ENCODE data around the gene NBPF19. TPM values are rescaled to one million over a fixed set of nuclear protein-coding genes. Genes with fewer than 3 reads are reported as not detected.
"Not testable (repeated sequence)": the region's sequence is repeated elsewhere in the genome, so short reads cannot be mapped to it uniquely, and the experiment has no call there.

Gene NBPF19, protein sequence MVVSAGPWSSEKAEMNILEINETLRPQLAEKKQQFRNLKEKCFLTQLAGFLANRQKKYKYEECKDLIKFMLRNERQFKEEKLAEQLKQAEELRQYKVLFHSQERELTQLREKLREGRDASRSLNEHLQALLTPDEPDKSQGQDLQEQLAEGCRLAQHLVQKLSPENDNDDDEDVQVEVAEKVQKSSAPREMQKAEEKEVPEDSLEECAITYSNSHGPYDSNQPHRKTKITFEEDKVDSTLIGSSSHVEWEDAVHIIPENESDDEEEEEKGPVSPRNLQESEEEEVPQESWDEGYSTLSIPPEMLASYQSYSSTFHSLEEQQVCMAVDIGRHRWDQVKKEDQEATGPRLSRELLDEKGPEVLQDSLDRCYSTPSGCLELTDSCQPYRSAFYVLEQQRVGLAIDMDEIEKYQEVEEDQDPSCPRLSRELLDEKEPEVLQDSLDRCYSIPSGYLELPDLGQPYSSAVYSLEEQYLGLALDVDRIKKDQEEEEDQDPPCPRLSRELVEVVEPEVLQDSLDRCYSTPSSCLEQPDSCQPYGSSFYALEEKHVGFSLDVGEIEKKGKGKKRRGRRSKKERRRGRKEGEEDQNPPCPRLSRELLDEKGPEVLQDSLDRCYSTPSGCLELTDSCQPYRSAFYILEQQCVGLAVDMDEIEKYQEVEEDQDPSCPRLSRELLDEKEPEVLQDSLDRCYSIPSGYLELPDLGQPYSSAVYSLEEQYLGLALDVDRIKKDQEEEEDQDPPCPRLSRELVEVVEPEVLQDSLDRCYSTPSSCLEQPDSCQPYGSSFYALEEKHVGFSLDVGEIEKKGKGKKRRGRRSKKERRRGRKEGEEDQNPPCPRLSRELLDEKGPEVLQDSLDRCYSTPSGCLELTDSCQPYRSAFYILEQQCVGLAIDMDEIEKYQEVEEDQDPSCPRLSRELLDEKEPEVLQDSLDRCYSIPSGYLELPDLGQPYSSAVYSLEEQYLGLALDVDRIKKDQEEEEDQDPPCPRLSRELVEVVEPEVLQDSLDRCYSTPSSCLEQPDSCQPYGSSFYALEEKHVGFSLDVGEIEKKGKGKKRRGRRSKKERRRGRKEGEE (N-terminal part only)
- 1.8 and 2.4 TPM in 2 replicates for total RNA-seq

GRCh38 chr1:149474745-149475144 lies at the start of gene NBPF19:
NBPF19 (plus strand) TSS chr1:149475045; CDS start chr1:149475933, 888 bp downstream.
- DNase-seq (ENCODE audit: low read depth in 2 of 2): not testable (repeated sequence)

GRCh38 chr1:149428317-149428716 lies 46.5 kb upstream of the NBPF19 start:
- not testable (repeated sequence) for DNase-seq (ENCODE audit: low read depth in 2 of 2)

GRCh38 chr1:149445451-149445850 lies 29.4 kb upstream of the NBPF19 start:
- DNase-seq (ENCODE audit: low read depth in 2 of 2): not testable (repeated sequence)

DNA sequence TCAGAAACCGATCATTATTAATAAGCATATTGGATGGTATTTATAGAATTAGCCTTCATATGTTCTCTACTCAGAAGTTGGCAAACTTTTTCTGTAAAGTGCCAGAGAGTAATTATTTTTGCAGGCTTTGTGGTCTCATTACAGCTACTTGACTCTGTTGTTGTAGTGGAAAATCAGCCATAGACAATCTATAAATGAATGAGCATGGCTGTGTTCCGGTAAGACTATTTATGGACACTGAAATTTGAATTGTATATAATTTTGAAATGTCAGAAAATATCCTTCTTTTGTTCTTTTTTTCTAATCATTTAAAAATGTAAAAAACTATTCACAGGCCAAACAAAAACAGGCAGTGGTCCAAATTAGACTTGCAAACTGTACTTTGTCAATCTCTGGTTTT lies 22.6 kb upstream of the NBPF19 start:
- not testable (repeated sequence) for DNase-seq (ENCODE audit: low read depth in 2 of 2)

DNA sequence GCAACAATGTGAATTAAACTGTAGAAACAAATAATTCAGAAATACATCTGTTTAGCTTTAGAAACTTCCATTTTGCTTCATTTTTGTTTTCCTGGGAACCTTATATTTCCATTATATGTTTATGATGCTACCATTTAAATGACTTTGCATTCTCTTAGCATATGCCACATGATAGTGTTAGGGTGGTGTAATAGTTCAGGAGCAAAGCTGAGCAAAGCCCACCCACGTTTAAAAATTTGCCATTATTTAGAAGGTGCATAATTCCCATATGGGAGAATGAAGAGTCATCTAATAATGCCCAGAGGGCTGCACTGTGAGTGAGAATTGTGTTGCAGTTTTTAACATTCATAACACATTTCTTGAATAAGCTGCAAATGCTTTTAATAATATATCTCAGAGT lies 22.2 kb upstream of the NBPF19 start:
- not testable (repeated sequence) for DNase-seq (ENCODE audit: low read depth in 2 of 2)

GRCh38 chr1:149558350-149558825 lies 83.5 kb downstream of the NBPF19 start:
- DNase-seq (ENCODE audit: low read depth in 2 of 2): peak; percentile 9 to 17

DNA sequence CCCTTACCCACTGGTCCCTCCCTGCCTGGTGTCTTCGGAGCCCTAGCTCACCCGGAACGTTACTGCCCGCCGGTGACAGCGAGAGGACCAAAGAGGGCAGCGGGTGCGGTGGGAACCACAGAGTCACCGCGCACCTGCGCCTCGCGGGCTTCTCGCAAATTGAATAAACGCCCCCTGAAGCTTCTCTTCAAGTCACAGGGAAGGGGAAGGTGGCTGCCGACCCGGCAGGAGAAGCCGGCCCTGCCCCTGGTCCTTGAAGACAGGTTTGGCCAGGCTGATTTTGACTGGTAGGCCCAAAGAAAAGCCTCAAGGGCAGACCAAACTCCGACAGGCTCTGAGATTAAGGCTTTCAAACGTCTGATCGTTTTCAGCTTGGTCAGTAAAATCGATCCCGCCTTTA lies 87.0 kb downstream of the NBPF19 start:
- not testable (repeated sequence) for DNase-seq (ENCODE audit: low read depth in 2 of 2)

GRCh38 chr1:149565485-149565884 lies 90.6 kb downstream of the NBPF19 start:
- DNase-seq (ENCODE audit: low read depth in 2 of 2): not testable (repeated sequence)

GRCh38 chr1:149572763-149573162 lies 97.9 kb downstream of the NBPF19 start:
- DNase-seq (ENCODE audit: low read depth in 2 of 2): not testable (repeated sequence)

- DNase-seq (ENCODE audit: low read depth in 2 of 2): not testable (repeated sequence)
Measured at GRCh38 chr1:149585592-149585991, 110.7 kb downstream of the NBPF19 start.

Other genes with a start within 250 kb of the NBPF19 start
- gene PPIAL4C, start 108.8 kb downstream of the NBPF19 start, total RNA-seq: not detected in 2 replicates

All from dermis microvascular lymphatic vessel endothelial cell (primary cell).